ENCODE measurements around the gene RRAGC. TPM values are rescaled to one million over a fixed set of nuclear protein-coding genes. Genes with fewer than 3 reads are reported as not detected.

The RRAGC gene
- total and polyA plus RNA-seq, 2 experiments from 2014 or later, result 3.7 to 13.7 TPM

DNA sequence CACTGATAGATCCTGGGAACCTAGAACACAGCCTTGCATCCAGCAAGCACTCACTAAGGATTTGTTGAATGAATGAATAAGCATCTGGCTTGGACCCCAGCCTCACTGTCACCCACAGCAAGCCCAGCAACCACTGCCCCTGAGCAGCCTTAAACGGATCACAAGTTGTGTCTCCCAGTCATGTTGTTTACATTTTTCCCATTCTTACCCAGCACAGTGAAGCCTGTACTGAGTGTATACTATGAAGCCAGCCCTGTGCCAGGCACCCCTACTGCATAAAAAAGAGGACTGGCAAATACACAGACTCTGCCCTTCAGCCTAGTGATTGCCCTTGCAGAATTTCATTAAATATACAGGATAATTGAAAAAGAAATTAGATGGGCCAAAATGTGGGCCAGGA is 30.2 kb downstream of the RRAGC start:
- Histone ChIP-seq H3K27me3 (peaks cover 9% of the 10 kb centered on the region), H3K27ac (no peak overlapping the region), H3K4me1 (ENCODE audit: low read depth) (no peaks in the 10 kb centered on the region), H3K4me3 (no peak overlapping the region), H3K36me3 (no peaks in the 10 kb centered on the region), H3K9me3 (ENCODE audit: low read depth) (no peaks in the 10 kb centered on the region)
- DNase-seq (ENCODE audit: low read depth in 1 of 2, low spot score in 1 of 2), result no peak
- TF ChIP-seq, protein P1, sequence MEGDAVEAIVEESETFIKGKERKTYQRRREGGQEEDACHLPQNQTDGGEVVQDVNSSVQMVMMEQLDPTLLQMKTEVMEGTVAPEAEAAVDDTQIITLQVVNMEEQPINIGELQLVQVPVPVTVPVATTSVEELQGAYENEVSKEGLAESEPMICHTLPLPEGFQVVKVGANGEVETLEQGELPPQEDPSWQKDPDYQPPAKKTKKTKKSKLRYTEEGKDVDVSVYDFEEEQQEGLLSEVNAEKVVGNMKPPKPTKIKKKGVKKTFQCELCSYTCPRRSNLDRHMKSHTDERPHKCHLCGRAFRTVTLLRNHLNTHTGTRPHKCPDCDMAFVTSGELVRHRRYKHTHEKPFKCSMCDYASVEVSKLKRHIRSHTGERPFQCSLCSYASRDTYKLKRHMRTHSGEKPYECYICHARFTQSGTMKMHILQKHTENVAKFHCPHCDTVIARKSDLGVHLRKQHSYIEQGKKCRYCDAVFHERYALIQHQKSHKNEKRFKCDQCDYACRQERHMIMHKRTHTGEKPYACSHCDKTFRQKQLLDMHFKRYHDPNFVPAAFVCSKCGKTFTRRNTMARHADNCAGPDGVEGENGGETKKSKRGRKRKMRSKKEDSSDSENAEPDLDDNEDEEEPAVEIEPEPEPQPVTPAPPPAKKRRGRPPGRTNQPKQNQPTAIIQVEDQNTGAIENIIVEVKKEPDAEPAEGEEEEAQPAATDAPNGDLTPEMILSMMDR (IDR thresholded peaks at IDR 0.05; ENCODE audit: low read depth, low read length), result no peak

GRCh38 chr1:38827318-38827717 is 32.3 kb downstream of the RRAGC start:
- H3K4me1 ChIP-seq (ENCODE audit: low read depth), result no peaks in the 10 kb centered on the region
- no peak for DNase-seq (ENCODE audit: low read depth in 1 of 2, low spot score in 1 of 2)
- no peak overlapping the region for H3K27ac ChIP-seq
- TF ChIP-seq, protein P1 (IDR thresholded peaks at IDR 0.05; ENCODE audit: low read depth, low read length), result no peak
- no peak overlapping the region for H3K4me3 ChIP-seq
- peaks cover 11% of the 10 kb centered on the region for H3K27me3 ChIP-seq
- no peaks in the 10 kb centered on the region for H3K9me3 ChIP-seq (ENCODE audit: low read depth)
- H3K36me3 ChIP-seq, result no peaks in the 10 kb centered on the region

GRCh38 chr1:38826886-38827285 is 32.7 kb downstream of the RRAGC start:
- no peaks in the 10 kb centered on the region for H3K36me3 ChIP-seq
- H3K9me3 ChIP-seq (ENCODE audit: low read depth), result no peaks in the 10 kb centered on the region
- peaks cover 15% of the 10 kb centered on the region for H3K27me3 ChIP-seq
- no peak overlapping the region for H3K4me3 ChIP-seq
- no peak for DNase-seq (ENCODE audit: low read depth in 1 of 2, low spot score in 1 of 2)
- H3K27ac ChIP-seq, result no peak overlapping the region
- TF ChIP-seq, protein P1 (IDR thresholded peaks at IDR 0.05; ENCODE audit: low read depth, low read length), result no peak
- no peaks in the 10 kb centered on the region for H3K4me1 ChIP-seq (ENCODE audit: low read depth)

DNA sequence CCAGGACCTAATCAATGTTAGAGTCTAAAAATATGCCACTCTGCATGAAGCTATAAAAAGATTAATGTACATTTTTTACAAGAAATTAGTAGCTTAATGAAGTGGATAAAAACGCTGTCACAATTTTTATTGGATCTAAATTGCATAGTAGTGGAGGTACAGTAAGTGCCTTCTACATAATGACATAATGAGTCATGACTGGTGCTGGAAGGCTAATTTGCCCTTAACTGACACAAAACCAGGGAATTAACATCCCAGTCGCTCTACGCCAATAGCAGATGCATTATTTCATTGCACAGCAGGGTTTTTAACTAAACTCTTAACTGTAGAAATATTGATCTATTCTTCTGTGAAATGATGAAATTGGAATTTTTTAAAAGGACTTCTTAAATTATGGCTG is 33.3 kb downstream of the RRAGC start:
- no peaks in the 10 kb centered on the region for H3K4me1 ChIP-seq (ENCODE audit: low read depth)
- no peak overlapping the region for H3K27ac ChIP-seq
- H3K27me3 ChIP-seq, result peaks cover 17% of the 10 kb centered on the region
- H3K9me3 ChIP-seq (ENCODE audit: low read depth), result no peaks in the 10 kb centered on the region
- TF ChIP-seq, protein P1 (IDR thresholded peaks at IDR 0.05; ENCODE audit: low read depth, low read length), result no peak
- H3K4me3 ChIP-seq, result no peak overlapping the region
- no peak for DNase-seq (ENCODE audit: low read depth in 1 of 2, low spot score in 1 of 2)
- H3K36me3 ChIP-seq, result no peaks in the 10 kb centered on the region

- no peak overlapping the region for H3K4me3 ChIP-seq
- H3K27ac ChIP-seq, result no peak overlapping the region
- peaks cover 64% of the 10 kb centered on the region for H3K27me3 ChIP-seq
Observed at GRCh38 chr1:38820860-38821259, 38.7 kb downstream of the RRAGC start.

More at GRCh38 chr1:38820860-38821259, 38.7 kb downstream of the RRAGC start:
- DNase-seq (ENCODE audit: low read depth in 1 of 2, low spot score in 1 of 2), result no peak
- no peaks in the 10 kb centered on the region for H3K36me3 ChIP-seq
- H3K4me1 ChIP-seq (ENCODE audit: low read depth), result no peaks in the 10 kb centered on the region
- no peaks in the 10 kb centered on the region for H3K9me3 ChIP-seq (ENCODE audit: low read depth)
- TF ChIP-seq, protein P1 (IDR thresholded peaks at IDR 0.05; ENCODE audit: low read depth, low read length), result no peak
